ENCODE results near the gene CEP350.

The CEP350 gene

GRCh38 chr1:179968284-179968993 lies 13.8 kb downstream of the CEP350 start:
- Mint-ChIP-seq H3K4me1 (ENCODE audit: low read depth) (peaks cover 63% of the 10 kb centered on the region), H3K9me3 (no peaks in the 10 kb centered on the region), H3K27me3 (no peaks in the 10 kb centered on the region), H3K36me3 (ENCODE audit: low read depth) (peaks cover 23% of the 10 kb centered on the region), H3K27ac (no peak overlapping the region), H3K4me3 (no peak overlapping the region)

- no peaks in the 10 kb centered on the region for H3K27me3 Mint-ChIP-seq
- peaks cover 60% of the 10 kb centered on the region for H3K4me1 Mint-ChIP-seq (ENCODE audit: low read depth)
- H3K36me3 Mint-ChIP-seq (ENCODE audit: low read depth), result peaks cover 28% of the 10 kb centered on the region
- H3K27ac Mint-ChIP-seq, result no peak overlapping the region
- H3K4me3 Mint-ChIP-seq, result no peak overlapping the region
- no peaks in the 10 kb centered on the region for H3K9me3 Mint-ChIP-seq
Observed at GRCh38 chr1:179968994-179969919, 14.6 kb downstream of the CEP350 start.

GRCh38 chr1:179969962-179970361 lies 15.4 kb downstream of the CEP350 start:
- Mint-ChIP-seq H3K27ac (no peak overlapping the region), H3K27me3 (no peaks in the 10 kb centered on the region), H3K9me3 (no peaks in the 10 kb centered on the region), H3K36me3 (ENCODE audit: low read depth) (peaks cover 28% of the 10 kb centered on the region), H3K4me1 (ENCODE audit: low read depth) (peaks cover 58% of the 10 kb centered on the region), H3K4me3 (no peak overlapping the region)

DNA sequence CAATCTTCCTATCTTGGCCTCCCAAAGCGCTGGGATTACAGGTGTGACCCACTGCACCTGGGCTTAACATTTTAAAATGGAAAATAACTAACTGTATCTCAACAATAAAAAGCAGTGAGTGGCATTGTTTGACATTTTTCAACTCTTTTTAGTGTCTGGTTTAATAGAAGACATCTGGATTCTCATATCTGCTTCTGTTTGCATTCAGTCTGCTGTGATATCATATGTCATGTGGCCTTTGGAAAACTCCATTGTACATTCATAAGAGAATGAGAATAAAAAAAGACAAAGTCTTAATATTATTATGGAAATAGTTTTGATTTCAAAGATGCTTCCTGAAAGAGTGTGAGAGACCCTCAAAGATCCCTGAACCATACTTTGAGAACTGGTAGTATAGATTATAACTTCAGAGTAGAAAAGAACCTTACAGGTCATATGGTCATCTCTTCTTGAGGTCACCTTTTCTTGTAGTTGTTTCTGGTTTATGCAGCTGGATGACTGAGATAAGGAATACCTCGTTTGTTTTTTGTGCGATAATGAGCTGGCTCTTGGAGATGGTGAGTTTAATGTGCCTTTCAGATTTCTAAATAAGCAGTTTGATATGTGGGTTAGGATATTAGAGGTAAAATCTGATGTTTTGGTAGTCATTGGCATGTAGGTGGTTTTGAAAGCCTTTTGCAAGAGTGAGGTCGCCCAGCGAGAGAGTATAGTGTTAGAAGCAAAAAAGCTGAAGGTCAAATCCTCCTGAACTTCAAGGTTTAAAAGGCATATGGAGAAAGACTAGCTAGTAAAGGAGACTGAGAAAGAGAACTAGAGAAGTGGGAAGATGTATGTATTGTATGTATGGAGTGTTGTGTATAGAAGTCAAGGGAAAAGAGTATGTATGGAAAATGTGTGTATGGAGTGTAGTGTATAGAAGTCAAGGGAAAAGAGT lies 17.2 kb downstream of the CEP350 start:
- peaks cover 64% of the 10 kb centered on the region for H3K4me1 Mint-ChIP-seq (ENCODE audit: low read depth)
- H3K27ac Mint-ChIP-seq, result no peak overlapping the region
- peaks cover 28% of the 10 kb centered on the region for H3K36me3 Mint-ChIP-seq (ENCODE audit: low read depth)
- H3K9me3 Mint-ChIP-seq, result no peaks in the 10 kb centered on the region
- no peak overlapping the region for H3K4me3 Mint-ChIP-seq
- H3K27me3 Mint-ChIP-seq, result no peaks in the 10 kb centered on the region

- Mint-ChIP-seq H3K4me3 (no peak overlapping the region), H3K36me3 (ENCODE audit: low read depth) (peaks cover 25% of the 10 kb centered on the region), H3K9me3 (no peaks in the 10 kb centered on the region), H3K27me3 (no peaks in the 10 kb centered on the region), H3K27ac (no peak overlapping the region), H3K4me1 (ENCODE audit: low read depth) (peaks cover 67% of the 10 kb centered on the region)
Observed at GRCh38 chr1:179973198-179974110, 18.8 kb downstream of the CEP350 start.

GRCh38 chr1:179976970-179977651 lies 22.5 kb downstream of the CEP350 start:
- peaks cover 28% of the 10 kb centered on the region for H3K36me3 Mint-ChIP-seq (ENCODE audit: low read depth)
- H3K4me1 Mint-ChIP-seq (ENCODE audit: low read depth), result peaks cover 55% of the 10 kb centered on the region
- no peaks in the 10 kb centered on the region for H3K9me3 Mint-ChIP-seq

GRCh38 chr1:179978199-179979079 lies 23.8 kb downstream of the CEP350 start:
- Mint-ChIP-seq H3K9me3 (no peaks in the 10 kb centered on the region), H3K4me1 (ENCODE audit: low read depth) (peaks cover 44% of the 10 kb centered on the region), H3K4me3 (no peak overlapping the region), H3K27ac (no peak overlapping the region), H3K27me3 (no peaks in the 10 kb centered on the region), H3K36me3 (ENCODE audit: low read depth) (peaks cover 19% of the 10 kb centered on the region)

More at GRCh38 chr1:179976970-179977651, 22.5 kb downstream of the CEP350 start:
- Mint-ChIP-seq H3K27ac (peak overlapping the region; percentile 5), H3K4me3 (no peak overlapping the region), H3K27me3 (no peaks in the 10 kb centered on the region)

DNA sequence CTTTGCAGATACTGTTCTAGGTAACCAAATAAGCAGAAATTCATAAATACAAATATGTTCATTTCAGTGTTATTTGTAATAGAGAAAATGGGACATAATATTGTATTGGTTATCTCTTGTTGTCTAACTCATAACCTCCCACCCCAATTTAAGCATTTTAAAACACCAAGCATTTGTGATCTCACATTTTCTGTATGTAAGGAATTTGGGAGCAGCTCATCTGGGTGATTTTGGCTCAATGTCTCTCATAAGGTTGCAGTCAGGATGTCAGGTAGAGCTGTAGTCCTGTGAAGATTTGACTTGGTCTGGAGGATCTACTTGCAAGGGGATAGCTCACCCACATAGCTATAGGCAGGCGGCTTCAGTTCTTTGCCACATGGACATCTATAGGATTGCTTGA lies 29.5 kb downstream of the CEP350 start:
- no peak overlapping the region for H3K4me3 Mint-ChIP-seq
- H3K27me3 Mint-ChIP-seq, result no peaks in the 10 kb centered on the region
- H3K36me3 Mint-ChIP-seq (ENCODE audit: low read depth), result peaks cover 19% of the 10 kb centered on the region
- H3K27ac Mint-ChIP-seq, result no peak overlapping the region
- H3K9me3 Mint-ChIP-seq, result no peaks in the 10 kb centered on the region
- H3K4me1 Mint-ChIP-seq (ENCODE audit: low read depth), result peaks cover 27% of the 10 kb centered on the region

GRCh38 chr1:179984942-179985341 lies 30.3 kb downstream of the CEP350 start:
- Mint-ChIP-seq H3K4me1 (ENCODE audit: low read depth) (peaks cover 19% of the 10 kb centered on the region), H3K27ac (no peak overlapping the region), H3K4me3 (no peak overlapping the region), H3K36me3 (ENCODE audit: low read depth) (peaks cover 11% of the 10 kb centered on the region), H3K9me3 (no peaks in the 10 kb centered on the region), H3K27me3 (no peaks in the 10 kb centered on the region)

DNA sequence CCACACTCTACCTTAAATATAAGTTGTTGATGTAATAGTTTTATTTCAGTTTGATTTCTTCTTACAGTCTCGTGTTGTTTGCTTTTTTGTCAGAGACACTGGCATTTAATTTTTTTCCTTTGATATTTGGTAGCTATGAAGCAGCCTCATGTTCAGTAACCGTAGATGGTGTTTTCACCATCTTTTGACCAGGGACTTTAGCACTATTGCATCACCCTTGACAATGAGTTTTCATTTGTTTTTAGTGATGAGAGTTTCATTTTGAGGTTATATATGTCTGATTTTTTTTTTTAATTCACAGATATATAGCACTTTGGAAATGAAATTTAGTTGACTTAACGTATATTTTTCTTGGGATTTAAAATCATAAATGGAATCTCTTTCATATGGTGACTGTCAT lies 36.2 kb downstream of the CEP350 start:
- H3K4me3 Mint-ChIP-seq, result no peak overlapping the region
- peaks cover 30% of the 10 kb centered on the region for H3K36me3 Mint-ChIP-seq (ENCODE audit: low read depth)
- no peak overlapping the region for H3K27ac Mint-ChIP-seq
- H3K27me3 Mint-ChIP-seq, result no peaks in the 10 kb centered on the region
- H3K4me1 Mint-ChIP-seq (ENCODE audit: low read depth), result peaks cover 10% of the 10 kb centered on the region
- H3K9me3 Mint-ChIP-seq, result no peaks in the 10 kb centered on the region

DNA sequence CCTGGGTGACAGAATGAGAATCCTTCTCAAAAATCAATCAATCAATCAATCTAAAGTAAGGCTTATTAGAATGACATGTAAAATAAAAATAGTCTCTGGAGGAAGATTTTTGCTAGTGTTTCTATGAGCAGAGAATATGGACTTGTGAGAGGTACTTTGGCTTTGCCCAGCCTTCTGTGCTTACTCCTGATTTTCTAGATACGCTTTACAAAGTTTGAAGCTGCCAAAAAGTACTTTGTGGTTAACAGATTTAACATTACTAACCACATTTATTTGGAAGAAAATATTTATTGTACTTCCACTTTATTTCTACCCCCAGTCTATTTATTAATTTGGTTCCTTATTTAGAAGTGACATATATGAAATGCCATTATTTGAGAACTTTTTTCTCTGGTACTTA lies 41.0 kb downstream of the CEP350 start:
- Mint-ChIP-seq H3K9me3 (no peaks in the 10 kb centered on the region), H3K27ac (peak overlapping the region; percentile 8), H3K4me1 (ENCODE audit: low read depth) (peaks cover 7% of the 10 kb centered on the region), H3K27me3 (no peaks in the 10 kb centered on the region), H3K36me3 (ENCODE audit: low read depth) (peaks cover 48% of the 10 kb centered on the region), H3K4me3 (no peak overlapping the region)

DNA sequence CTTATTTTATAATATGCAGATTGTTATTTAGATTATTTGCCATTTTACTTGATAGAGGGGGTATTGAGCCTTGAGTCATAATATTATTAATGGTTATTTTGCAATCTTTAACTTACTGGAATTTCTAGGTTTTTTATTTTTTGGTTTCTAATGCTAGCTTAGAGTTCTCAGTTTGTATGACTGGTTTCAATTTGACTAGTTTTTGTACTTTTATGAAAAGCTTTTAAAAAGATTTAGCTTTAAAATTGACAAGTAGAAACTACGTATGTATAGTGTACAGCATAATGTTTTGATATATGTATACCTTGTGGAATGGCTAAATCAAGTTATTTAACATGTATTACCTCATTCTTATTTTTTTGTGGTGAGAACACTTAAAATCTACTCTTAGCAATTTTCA lies 41.5 kb downstream of the CEP350 start:
- no peaks in the 10 kb centered on the region for H3K27me3 Mint-ChIP-seq
- H3K9me3 Mint-ChIP-seq, result no peaks in the 10 kb centered on the region
- no peak overlapping the region for H3K4me3 Mint-ChIP-seq
- H3K4me1 Mint-ChIP-seq (ENCODE audit: low read depth), result peaks cover 7% of the 10 kb centered on the region
- H3K27ac Mint-ChIP-seq, result no peak overlapping the region
- peaks cover 48% of the 10 kb centered on the region for H3K36me3 Mint-ChIP-seq (ENCODE audit: low read depth)

DNA sequence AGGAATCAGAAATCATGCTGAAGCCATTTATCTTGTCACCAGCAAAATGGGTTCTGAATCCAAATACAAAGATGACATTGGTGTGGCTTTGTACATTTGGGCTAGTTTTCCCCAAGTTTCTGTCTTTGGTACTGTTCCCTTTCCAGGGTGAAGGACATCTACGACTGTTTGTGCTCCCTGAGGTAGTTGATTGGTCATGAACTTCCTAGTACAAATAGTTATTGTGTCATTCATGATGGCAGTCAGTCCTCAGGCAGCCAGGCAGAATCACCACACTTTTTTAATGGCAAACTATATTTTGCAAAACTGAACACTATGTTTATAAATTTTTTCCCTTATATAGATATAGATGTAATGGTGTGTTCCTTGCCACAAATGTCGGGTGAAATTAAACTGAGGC lies 46.0 kb downstream of the CEP350 start:
- no peak overlapping the region for H3K4me3 Mint-ChIP-seq
- no peak overlapping the region for H3K27ac Mint-ChIP-seq
- no peaks in the 10 kb centered on the region for H3K9me3 Mint-ChIP-seq
- H3K4me1 Mint-ChIP-seq (ENCODE audit: low read depth), result peaks cover 9% of the 10 kb centered on the region
- no peaks in the 10 kb centered on the region for H3K27me3 Mint-ChIP-seq
- peaks cover 40% of the 10 kb centered on the region for H3K36me3 Mint-ChIP-seq (ENCODE audit: low read depth)

Measured in stimulated activated naive CD8-positive, alpha-beta T cell treated with anti-CD3 and anti-CD28 coated beads, Interleukin-15, Interleukin-2, amounts not matched to agents 100 ng/mL and 50 ng/mL, for 24 hours (primary cell).